ENCODE results near the gene TLCD5.
A peak's percentile ranks its signal among the peaks of the same experiment; 100 is the strongest.

TLCD5 gene

DNA sequence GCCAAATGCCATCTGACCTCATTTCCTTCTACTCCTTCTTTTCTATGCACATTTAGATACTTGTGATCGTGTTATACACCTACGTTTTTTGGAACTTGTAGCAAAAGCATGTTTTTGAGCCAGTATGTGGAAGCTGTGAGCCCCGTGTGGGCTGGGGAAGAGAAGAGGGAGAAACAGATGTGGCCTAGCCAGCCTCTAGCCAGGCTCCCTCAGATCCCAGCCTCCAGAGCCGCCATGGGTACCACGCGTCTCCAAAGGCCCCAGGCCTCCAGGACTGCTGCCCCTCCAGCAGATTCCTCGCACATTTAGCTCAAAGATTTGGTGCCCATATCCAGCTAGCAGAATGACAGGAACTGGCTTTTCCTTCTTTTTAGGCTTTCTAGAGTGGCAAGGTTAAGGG, 17.0 kb upstream of the TLCD5 start:
- no peak for DNase-seq

DNA sequence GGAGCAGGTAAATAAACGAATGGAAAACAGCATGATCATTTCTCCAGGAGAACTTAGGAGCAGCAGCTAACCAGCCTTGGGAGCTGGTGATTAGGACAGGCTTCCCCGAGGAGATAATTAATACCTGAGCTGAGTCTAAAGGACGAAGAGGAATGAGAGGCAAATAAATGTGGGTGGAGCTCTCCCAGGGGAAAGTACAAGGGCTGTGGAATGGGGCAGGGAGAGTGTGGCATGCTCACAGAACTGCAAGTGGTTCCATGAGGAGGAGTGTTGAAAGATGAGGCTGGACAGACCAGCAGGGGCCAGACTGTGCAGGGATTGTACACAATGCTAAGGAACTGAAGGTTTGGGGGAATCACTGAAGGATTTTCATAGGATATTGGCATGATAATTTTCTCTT, 14.2 kb upstream of the TLCD5 start:
- peak in 1 of 2 experiments; percentile 31 for DNase-seq

DNA sequence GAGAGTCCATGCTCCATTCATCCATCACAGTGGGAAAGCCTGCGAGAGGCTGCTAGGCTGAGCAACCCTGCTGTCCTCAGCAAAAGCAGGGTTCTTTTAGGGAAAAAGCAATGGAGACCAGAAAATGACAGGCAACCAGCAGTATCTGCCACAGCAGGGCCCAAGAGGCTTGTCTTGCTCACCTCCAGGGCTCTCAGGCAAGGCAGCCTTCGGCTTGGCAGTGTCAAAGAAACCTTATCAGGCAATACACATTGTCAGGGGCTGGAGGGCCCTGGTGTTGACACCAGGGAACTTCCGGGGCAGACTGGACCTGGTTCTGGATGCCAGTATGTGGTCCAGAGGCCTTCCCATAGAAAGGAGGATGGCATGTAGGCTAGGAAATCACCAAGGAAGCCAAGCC, 10.2 kb upstream of the TLCD5 start:
- DNase-seq, result no peak

DNA sequence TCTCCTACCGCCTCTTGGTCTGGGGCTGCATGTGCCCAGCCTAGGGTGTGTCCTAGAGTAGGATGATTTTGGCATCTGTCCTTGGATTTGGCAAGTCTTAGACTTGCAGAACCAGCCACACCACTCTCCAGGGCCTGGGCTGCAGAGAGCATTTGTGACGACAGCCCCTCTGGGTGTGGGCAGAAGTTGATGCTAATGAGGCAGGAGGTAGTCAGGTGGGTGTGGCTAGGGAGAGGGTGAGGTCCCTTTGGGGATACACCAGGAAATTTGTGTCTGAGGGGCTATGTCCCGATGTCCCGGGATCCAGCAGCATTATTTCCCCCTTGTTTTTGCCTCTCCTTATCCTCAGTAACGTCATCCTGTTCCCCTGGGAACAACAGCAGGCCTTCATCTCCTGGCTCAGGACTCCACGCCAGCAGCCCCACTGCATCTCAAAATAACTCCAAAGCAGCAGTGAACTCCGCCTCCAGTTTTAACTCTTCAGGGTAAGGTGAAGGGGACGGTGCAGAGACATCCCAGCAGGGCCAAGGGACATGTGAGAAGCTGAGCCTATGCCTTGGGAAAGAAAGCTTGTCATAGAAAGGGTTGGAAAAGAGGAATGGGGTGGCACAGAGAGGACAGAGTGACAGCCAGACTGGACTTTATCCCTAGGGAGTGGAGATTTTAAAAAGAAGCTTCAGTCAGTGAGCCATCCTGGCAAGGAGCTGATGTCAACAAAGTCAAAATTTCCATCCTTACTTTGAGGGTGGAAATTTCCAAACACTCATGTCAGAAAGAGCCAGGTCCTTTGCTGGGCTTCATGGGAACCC, 8.0 kb upstream of the TLCD5 start:
- no peak for DNase-seq

DNA sequence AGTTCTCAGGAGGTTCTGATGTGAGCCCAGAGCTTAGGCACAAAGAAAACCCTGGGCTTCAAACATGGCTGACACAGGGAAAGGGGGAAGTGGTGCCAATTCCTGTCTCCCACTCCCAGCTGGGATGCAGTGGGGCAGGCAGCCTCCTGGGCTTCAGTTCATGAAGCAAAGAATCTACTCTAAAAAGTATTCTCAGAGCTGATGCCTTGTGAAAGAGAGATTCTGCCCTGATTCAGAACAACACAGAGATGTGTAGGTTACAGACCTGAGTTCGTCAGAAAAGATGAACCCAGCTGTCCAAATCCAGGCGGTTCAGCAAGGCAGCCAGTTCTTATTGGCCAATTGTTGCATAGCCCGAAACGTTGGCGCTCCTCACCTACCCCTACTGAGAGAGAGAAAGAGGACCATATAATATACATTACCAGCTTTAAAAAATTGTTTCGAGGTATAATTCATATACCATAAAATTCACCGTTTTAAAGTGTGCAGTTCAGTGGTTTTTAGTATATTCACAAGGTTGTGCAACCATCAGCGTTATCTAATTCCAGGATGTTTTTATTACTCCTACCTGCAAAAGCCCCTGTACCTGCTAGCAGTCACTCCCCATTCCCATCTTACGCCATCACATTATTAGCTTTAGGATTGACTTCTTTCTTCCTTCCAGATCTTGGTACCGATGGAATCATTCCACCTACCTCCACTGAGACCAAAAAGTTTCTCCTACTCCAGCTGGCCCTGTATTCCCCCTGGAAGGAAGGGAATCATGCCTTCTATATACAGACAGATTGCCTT, 7.2 kb upstream of the TLCD5 start:
- DNase-seq, result no peak

DNA sequence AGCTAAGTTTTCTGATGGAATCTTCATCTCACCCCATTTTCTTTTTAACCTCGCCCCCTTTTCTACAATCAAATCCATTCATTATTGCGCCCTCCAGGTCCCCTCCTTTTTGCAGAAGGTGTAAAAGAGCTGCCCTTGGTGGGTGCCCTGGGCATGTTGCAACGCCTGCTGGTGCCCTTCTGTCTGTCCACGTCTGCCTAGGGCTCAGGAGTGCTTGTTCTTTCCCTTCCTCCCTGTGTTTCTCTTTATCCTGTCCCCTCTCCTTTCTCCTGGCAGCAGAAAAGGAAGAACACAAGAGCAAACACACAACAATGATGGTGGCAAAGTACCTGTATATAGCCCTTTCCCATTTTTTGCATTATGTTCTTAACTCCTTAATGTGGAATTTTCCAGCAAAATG, 6.2 kb upstream of the TLCD5 start:
- DNase-seq, result no peak

DNA sequence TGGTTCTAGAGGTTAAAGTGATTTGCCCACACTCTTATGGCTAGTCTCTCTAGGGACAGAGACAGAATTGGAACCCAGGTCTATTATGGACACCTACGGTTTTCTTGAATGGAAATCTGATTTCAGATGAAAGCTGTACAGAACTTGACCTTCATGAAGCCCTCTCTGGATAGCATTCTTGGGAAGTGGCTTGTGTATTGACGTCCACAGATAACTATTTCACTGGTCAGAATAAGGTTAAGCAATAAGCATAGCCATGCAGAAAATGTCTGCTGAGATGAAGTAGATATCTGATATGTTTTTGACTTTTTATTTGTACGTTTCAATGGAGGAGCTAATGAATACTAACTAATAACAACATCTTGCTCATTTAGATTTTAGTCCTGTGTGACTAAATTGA, 1.1 kb downstream of the TLCD5 start:
- no peak for DNase-seq

DNA sequence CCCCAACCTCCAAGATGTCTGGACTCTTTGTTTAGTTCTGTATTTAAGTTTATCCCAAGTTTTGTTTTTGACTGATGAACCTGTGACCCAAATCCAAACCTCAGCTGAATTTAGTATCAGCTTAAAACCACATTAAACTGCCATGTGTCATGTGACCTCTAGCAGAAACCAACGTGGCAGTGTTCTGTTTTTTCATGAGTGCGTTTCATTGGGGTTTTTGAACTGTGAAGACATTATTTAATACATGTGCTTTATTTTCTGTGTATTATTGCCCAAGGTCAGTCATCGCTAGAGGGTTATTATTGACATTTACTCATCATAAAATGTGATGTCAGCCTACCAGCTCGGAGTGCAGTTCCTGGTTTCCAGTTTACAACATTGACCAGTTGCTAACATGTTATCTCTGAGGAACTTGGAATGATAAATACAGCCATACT, 1.8 kb downstream of the TLCD5 start:
- DNase-seq, result no peak

DNA sequence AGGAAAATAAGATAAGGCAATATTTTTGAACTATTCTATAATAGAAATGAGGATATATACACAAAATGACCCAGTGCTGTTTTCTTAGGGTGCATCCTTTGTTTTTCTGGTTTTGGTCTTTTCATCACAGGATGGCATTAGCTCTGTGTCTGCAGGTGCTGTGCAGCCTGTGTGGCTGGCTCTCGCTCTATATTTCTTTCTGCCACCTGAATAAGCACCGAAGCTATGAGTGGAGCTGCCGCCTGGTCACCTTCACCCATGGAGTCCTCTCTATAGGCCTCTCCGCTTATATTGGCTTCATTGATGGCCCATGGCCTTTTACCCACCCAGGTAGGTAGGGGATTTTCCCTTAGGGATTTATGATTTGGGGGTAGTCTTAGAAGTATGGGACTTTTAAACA, 2.2 kb downstream of the TLCD5 start:
- DNase-seq, result no peak

DNA sequence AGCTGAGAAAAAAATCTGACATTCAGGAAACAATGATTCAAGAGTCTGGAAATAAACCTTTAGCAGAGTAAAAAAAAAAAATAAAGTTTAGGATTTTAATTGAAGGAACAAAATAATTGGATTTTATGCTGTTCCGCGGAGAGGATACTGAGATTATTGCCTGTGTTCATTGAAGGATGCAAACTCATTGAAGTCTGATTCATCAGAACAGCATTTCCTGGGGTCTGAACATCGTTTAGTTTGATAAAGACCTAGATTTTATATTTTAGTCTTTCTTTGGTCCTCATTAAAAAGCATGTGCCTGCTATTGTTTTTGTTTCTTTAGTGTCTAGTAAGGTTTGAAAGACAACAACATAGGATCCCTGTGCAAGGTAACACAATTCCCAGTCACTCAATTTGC, 4.5 kb downstream of the TLCD5 start:
- no peak for DNase-seq

DNA sequence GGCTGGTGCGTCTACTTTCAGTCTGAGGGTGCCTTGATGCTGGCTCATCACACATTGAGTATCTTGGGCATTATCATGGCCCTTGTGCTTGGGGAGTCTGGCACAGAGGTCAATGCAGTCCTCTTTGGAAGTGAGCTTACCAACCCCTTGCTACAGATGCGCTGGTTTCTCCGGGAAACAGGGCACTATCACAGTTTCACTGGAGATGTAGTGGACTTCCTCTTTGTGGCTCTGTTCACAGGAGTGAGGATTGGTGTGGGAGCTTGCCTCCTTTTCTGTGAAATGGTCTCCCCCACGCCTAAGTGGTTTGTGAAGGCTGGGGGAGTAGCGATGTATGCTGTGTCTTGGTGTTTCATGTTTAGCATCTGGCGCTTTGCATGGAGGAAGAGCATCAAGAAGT, 4.9 kb downstream of the TLCD5 start:
- DNase-seq, result no peak

DNA sequence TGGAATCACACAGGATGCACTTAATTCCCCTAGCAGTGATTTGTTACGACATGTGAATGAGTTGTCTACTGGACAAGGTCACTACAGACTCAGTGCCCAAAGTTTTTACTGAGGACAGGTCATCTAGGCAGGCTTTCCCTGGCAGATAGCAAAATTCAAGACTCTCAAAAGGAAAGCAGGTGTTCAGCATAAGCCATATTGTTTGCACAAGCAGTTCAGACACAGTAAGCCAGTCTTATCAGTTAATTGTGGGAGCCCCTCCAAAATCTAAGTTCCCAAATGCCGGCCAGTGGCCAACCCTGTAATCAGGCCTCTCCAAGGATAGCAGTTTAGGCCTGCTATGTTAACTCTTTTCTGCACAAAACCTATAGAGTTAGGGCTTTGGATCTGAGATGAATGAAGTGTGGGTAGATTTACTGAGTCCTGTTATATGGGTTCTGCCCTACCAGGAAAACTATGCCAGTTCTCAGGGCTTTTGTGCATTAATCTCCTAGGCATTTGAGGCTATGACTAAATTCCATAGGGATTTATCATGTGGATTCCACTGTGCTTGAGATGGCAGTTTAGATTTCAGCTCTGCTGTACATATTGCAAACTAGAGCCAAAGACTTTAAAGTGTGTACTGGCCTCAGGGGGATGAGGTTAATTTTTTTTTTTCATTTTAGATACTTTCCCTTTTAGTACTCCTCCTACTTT, 6.3 kb downstream of the TLCD5 start:
- DNase-seq, result no peak

DNA sequence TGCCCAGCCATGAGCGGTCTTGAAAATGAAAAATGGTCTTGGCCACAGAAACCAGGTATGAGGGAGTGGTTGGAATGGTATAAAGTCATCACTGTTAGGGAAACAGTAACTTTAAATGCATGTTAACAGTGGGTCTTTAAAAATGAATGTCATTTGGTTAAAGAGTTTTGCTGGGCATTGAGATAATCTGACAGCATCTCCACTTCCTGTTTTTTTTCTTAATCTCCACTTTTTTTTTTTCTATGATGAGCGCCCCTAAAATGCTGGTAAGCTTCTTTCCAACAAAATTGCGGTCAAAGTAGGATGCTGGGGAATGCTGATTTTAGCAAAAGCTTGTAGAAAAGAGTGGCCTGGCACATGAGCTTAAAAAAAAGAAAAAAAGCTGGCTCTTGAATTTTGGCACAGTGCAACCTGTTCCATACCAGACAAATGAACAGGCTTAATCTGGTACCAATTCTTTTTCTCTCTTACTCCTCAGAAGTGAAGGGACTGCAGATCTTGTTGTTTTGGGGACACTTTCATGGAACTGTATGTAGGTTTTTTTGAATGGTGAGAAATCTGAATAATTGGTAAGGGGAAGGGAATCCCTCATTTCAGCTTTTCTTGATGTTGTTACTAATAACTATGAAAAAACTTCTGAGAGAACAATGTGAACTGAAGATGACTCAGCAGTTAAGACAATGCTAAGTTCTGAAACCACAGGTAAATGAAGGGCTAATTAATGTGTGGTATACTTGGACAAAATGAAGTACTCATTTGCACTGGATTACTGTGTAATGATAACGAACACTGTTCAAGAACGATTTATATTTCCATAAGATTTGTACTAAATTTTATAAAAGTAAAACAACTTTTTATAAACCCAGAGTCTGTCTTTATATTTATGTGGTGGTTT, 8.0 kb downstream of the TLCD5 start:
- DNase-seq, result no peak

DNA sequence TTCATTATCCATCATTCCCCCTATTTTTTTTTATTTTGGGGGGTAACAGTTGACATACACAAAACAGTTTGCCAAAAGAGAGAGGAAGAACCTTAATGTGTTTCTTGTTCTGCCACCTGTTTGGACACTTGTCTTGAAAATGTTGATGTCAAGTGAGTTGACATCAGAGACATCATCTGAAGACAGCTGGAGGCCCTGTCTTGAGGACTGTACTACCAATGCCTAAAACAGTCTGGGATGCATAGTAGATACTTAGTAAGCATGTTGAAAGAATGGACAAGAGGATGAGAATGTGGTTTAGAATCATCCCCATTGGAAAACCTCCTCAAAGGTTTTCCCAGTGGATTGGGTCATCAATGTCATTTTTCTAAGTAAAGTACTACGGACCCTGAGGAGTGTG, 8.7 kb downstream of the TLCD5 start:
- DNase-seq, result no peak

DNA sequence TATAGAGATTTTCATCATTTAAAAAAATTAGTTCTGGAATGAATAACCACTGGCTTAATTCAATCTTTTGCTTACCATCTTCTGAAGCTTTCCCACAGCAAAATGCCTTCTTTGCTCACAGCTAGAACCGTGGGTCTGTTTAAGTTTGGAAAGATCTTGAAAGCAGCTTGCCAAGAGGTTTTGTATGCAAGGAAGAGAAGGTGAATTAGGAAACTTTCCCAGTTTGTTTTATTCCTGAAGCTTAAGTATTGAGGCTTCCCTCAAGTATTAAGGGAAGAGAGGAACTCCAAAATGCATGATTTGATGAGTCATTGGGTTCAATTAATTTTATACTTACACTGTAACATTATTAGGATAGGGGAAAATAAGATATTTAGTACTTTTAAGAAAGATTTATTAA, 9.2 kb downstream of the TLCD5 start:
- no peak for DNase-seq

DNA sequence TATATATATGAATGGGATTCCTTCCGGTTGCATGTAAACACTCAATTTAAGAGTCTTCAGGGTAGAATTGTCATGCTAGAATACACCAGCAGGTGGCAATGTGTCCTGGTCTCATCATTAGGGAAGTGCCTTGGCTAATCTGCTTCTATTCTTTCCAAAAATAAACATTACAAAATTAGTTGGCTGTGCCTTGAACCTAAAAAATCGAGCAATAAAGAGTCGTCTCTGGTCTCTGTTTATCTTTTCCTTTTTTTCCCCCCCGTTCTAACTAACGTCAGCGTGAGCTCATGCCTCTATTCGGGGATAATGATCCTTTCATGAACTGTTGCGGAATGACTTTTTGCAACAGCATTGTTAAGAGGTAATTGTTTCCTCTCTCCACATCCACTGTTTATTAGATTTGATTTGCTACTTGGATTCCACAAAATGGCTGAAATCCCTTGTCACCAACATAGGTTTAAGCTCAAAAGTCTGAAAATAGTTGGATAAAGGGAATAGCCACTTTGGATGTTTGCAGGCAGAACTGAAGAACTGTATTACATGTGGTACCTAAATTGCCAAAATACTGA, 9.9 kb downstream of the TLCD5 start:
- peak; percentile 80 to 85 for DNase-seq

DNA sequence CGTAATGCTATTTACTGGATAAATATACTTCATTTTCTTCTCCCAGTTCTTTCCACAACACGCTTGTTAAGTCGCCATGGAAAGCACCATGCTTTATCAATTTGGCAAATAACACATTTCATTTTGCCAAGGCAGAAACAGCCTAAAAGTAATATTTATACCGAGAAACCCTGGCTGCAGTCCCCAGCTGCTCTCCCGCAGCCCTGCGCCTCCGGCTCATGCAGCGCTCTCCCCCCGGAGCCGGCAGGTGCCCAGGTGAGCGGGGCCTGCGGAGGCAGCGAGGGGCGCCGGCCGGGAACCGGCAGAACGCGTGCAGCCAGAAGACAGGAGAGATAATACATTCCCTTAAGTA, 10.4 kb downstream of the TLCD5 start:
- peak; percentile 57 to 72 for DNase-seq

DNA sequence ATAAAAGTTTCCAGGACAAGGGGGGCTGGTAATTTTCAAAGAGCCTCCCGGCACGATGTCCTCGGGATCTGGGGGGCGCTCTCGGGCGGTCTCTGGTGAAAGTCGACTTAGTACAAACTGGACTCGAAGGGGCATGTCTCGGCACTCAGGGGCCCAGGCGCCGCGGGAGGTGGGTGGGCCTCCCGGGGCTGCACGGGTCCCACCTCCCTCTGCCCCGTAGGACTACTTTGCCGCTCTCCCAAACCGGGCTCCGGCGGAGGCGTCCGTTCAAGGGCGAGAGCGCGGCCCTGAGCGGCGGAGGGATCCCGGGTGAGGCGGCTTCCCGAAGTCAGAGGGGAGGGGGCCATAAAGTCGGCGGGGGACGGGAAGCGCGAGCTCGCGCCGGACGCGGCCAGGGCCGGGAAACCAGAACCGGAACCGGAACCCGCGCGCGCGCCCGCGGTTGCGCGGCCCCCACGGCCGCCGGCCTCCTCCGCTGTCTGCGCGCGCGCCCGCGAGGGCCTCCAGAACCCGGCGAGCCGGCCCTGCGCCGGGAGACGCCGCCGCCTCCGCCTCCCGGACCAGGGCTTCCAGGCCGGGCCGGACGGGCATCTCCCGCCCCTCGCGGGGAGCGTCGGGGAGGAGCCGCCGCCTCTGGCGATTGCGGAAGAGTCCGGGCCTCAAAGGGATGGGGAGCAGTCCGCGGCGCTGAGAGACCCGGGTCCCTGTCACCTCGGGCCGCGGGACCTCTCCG, 11.0 kb downstream of the TLCD5 start, which contains the start of gene ARHGEF12:
Gene ARHGEF12, plus strand, starts transcription at position 506 of the 733 bp plus-strand sequence. CDS start 831 bp downstream, outside the sequence.
- peak; percentile 95 to 98 for DNase-seq

DNA sequence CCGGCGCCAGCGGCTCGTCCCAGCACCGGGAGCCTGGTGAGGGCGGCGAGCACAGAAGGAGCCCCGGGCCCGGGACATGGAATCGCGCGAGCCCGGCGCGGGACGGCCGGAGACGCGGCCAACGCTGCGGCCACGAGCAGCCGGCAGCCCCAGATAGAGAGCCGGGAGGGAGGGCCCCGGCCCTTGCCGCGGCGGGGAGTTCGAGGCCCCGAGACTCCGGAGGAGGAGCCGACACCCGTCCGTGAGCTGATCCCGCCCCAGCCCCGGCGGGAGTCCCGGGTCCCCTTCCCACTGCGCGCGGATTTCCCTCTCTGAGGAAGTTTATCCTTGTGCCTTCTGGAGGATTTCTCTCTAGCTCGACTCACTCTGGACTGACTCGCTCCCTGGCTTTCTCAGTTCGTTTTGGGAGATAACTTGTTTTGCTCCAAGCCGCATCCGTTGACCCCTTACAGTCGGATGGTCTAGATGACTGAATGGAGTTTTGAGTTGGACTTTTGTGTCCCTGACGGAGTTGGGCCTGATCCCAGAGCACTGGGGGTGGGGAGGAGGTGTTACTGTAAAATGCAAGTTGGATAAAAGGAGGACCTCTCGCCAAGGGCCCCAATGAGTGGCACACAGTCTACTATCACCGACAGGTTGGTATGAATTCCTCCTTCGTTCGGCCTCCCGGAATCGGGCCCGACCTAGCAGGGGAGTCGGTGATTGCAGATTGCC, 11.7 kb downstream of the TLCD5 start:
- DNase-seq, result peak; percentile 54 to 64

DNA sequence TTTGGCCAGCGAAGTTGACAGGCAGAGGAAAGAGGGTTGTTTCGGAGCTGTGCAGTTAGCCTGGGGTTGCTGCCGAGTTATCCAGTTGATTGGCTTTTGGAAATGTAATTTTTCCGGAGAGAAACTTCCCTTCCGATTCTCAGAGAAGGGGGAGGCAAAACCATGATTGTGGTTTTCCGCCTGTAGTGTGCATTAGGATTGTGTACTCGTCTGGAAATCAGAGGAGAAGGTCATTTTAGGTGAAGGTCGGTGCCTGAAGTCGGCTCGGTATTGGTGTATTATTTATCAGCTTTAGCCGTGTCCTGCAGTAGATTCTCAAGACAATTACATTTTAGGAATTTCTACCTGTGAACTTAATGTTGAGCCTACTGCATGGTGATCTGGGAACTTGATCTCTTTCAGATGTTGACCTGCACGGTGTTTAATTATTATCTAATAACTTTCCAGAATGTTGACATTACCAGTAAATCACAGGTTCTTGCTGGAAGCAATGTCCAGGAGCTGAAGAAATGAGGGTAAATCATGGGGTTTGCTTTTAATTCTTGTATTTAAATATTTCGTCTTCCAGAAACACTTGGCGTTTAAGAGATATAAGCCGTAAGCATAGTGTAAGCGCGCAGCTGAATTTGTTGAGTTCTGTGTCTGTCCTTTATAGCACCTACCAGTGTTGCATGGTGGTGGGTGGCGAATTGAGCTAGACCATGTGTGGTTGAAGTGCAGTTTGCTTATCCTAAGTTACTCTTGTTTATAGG, 12.4 kb downstream of the TLCD5 start:
- peak in 1 of 2 experiments; percentile 21 for DNase-seq
